T-helper 22 cell (primary cell): ENCODE results near the gene MPZL1.
"Not testable (repeated sequence)": the region's sequence is repeated elsewhere in the genome, so short reads cannot be mapped to it uniquely, and the experiment has no call there.

Experiments
- DNase-seq: peaks from one replicate; pipeline ENCODE4 v3.0.0-alpha.2; 2020; ENCODE audit warnings: low read depth

Gene MPZL1

GRCh38 chr1:167719715-167720421, 1.9 kb upstream of the MPZL1 start:
- not testable (repeated sequence) for DNase-seq

- DNase-seq = no peak
Measured at GRCh38 chr1:167720965-167721616, 691 bp upstream of the MPZL1 start.

GRCh38 chr1:167722152-167722869, 529 bp downstream of the MPZL1 start:
- DNase-seq = peak; percentile 12

GRCh38 chr1:167722870-167723251, 1.1 kb downstream of the MPZL1 start:
- DNase-seq = no peak

GRCh38 chr1:167723707-167724323, 2.0 kb downstream of the MPZL1 start:
- DNase-seq = no peak

- DNase-seq = no peak
Measured at GRCh38 chr1:167726008-167726407, 4.2 kb downstream of the MPZL1 start.

GRCh38 chr1:167728818-167729410, 7.1 kb downstream of the MPZL1 start:
- DNase-seq = no peak

- no peak for DNase-seq
Measured at GRCh38 chr1:167734227-167734626, 12.4 kb downstream of the MPZL1 start.

GRCh38 chr1:167734841-167735240, 13.1 kb downstream of the MPZL1 start:
- no peak for DNase-seq

GRCh38 chr1:167737169-167737568, 15.4 kb downstream of the MPZL1 start:
- no peak for DNase-seq

- DNase-seq = no peak
Measured at GRCh38 chr1:167738158-167738557, 16.4 kb downstream of the MPZL1 start.

- no peak for DNase-seq
Measured at GRCh38 chr1:167739752-167740151, 18.0 kb downstream of the MPZL1 start.

- not testable (repeated sequence) for DNase-seq
Measured at GRCh38 chr1:167741103-167741502, 19.3 kb downstream of the MPZL1 start.

GRCh38 chr1:167742392-167743057, 20.7 kb downstream of the MPZL1 start:
- DNase-seq = not testable (repeated sequence)

GRCh38 chr1:167744901-167745300, 23.1 kb downstream of the MPZL1 start:
- DNase-seq = no peak

- DNase-seq = no peak
Measured at GRCh38 chr1:167746013-167746672, 24.4 kb downstream of the MPZL1 start.

GRCh38 chr1:167746988-167747655, 25.3 kb downstream of the MPZL1 start:
- DNase-seq = no peak

- no peak for DNase-seq
Measured at GRCh38 chr1:167747988-167748387, 26.2 kb downstream of the MPZL1 start.

GRCh38 chr1:167748906-167749305, 27.1 kb downstream of the MPZL1 start:
- DNase-seq = no peak

GRCh38 chr1:167749741-167750140, 28.0 kb downstream of the MPZL1 start:
- no peak for DNase-seq

- no peak for DNase-seq
Measured at GRCh38 chr1:167750641-167751040, 28.9 kb downstream of the MPZL1 start.
